ENCODE results near the gene CD79A. TPM values are rescaled to one million over a fixed set of nuclear protein-coding genes. Genes with fewer than 3 reads are reported as not detected.

CD79A gene
- total RNA-seq, 4 donors from 2014 or later, result 0.72 to 1.8 TPM; not detected in 2

DNA sequence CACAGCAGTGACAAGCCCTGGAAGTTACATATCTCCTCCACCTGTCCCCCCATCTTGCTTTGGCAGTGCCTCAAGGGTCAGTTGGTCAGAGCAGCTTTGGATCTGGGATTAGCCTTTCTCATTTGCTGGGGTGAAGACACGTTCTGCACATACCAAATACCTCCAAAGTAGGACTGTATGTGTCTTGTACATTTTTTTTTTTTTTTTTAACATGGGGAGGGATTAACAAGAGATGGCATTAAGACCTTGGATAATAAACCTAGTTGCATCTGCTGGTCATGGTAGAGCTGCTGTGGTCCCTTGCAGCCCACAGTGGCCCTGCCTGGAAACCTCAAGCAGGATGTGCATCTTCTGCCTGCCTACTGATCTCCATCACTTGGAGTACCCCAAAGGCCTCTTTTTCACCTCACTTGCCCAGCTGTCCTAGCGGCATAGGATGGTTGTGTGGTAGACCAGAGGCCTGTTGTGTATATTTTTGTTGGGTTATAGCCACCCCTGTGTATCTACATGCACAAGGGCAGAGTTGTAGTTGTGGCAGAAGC is 14.6 kb upstream of the CD79A start:
- TF ChIP-seq, protein P1, sequence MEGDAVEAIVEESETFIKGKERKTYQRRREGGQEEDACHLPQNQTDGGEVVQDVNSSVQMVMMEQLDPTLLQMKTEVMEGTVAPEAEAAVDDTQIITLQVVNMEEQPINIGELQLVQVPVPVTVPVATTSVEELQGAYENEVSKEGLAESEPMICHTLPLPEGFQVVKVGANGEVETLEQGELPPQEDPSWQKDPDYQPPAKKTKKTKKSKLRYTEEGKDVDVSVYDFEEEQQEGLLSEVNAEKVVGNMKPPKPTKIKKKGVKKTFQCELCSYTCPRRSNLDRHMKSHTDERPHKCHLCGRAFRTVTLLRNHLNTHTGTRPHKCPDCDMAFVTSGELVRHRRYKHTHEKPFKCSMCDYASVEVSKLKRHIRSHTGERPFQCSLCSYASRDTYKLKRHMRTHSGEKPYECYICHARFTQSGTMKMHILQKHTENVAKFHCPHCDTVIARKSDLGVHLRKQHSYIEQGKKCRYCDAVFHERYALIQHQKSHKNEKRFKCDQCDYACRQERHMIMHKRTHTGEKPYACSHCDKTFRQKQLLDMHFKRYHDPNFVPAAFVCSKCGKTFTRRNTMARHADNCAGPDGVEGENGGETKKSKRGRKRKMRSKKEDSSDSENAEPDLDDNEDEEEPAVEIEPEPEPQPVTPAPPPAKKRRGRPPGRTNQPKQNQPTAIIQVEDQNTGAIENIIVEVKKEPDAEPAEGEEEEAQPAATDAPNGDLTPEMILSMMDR (IDR thresholded peaks at IDR 0.05), result no peak
- ATAC-seq (ENCODE audit: low FRiP score) (no peak), DNase-seq (ENCODE audit: low spot score) (no peak)

DNA sequence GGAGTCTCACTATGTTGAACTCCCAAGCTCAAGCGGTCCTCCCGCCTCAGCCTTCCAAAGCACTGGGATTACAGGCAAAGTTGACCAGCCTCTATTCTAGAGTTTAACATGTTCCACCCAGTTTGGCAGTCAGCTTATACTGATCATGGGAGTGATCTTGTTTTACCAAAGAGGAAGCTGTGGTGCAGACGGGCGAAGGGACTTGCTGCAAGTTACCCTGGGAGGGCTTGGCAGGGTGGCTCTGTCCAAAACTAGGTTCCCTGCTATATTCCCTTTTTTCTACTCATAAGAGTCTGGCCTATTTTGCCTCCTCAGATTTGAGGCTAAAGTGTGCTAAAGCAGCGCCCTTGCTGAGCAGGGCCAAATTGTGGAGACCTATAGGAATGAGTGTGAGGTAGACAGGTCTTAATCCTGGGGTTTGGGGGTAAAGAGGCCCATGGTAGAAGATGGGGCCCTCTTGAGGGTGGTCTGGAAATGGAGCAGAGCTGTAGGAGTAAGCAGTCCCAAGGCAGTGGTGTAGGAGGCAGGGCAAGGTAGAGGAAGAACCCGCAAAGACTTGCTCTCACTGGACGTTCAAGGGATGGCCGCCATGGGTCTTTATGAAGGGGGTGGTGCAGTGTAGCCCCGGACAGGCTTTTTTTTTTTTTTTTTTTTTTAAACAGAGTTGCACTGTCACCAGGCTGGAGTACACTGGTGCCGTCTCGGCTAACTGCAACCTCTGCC is 13.7 kb upstream of the CD79A start:
- ATAC-seq (ENCODE audit: low FRiP score), result no peak
- no peak for DNase-seq (ENCODE audit: low spot score)
- TF ChIP-seq, protein P1 (IDR thresholded peaks at IDR 0.05), result no peak

DNA sequence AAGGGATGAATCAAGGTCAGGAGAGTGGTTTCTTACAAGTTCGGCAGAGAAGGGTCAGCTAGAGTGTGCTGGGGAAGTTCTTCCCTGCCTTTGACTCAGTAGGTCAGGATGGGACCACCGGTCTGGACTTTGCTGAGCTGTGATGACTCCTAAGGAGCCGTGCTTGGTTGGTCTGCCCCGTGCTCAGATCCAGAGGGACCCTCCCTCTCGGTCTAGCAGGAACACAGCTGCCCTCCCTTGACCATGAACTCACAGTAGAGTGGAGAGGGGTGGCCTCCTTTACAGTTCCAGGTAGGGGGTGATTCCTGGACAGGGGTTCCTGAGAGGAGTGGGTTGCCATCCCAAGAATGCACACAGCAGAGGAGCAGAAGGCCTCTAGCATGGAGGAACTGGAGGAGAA is 12.7 kb upstream of the CD79A start:
- DNase-seq (ENCODE audit: low spot score), result no peak
- no peak for ATAC-seq (ENCODE audit: low FRiP score)
- TF ChIP-seq, protein P1 (IDR thresholded peaks at IDR 0.05), result no peak

DNA sequence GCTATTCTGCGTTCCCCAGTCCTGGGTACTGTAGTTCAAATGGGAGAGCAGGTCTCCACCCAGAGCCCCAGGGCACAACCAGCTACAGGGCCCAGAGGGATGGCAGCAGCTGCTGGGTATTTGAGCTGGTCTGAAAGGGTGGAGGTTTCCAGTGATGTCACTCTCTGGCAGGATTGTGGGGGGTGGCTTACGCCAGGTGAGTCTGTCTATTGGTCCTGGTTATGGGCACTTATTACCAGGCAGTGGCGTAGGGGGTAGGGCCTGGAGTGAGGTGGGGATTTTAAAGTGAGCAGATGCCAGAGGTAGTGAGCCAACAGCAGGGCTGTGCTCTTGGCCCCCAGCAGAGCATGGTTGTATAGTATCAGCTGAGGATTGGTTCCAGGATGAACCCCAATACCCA is 10.8 kb upstream of the CD79A start:
- no peak for DNase-seq (ENCODE audit: low spot score)
- TF ChIP-seq, protein P1 (IDR thresholded peaks at IDR 0.05), result no peak
- no peak for ATAC-seq (ENCODE audit: low FRiP score)

DNA sequence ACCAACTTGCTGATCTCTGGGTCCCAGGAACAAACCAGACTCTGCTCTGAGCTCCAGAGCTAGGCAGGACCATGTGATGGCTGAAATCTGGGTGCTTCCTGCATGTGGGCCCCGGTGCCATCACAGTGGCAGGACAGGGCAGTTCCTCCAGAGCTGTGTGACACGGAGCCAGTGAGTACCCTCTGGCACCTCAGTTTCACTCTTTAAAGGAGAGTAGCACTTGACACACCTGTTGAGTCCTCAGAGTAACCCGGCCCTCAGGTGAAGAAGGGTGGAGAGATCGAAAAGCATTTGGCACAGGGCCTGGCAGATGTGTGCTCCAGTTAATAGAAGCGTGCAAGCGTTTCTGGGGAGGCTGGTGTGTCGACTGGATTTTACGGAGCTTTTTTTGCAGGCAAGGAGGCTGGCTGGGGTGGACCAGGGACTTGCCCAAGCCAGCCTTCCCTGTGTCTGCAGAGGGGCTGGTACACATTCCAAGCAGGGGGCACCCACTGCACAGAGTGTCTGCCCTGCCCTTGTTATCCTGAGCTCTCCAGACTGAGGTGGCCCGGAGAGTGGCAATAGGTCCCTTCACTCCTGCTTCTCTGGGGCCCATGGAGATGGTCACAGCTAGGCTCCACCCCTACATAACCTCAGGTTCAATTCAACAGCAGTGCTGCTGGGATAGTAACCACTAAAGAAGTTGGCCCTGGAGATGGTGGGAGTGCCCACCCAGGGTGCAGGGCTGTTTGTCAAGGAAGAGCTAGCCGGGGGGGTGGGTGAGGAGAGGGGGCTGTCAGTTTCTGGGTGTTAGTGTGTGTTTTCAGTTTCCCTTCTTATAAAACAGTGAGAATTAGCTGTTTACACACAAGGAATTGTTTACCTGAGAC is 8.7 kb upstream of the CD79A start:
- DNase-seq (ENCODE audit: low spot score) (no peak), ATAC-seq (ENCODE audit: low FRiP score) (no peak)
- TF ChIP-seq, protein P1 (IDR thresholded peaks at IDR 0.05), result no peak

DNA sequence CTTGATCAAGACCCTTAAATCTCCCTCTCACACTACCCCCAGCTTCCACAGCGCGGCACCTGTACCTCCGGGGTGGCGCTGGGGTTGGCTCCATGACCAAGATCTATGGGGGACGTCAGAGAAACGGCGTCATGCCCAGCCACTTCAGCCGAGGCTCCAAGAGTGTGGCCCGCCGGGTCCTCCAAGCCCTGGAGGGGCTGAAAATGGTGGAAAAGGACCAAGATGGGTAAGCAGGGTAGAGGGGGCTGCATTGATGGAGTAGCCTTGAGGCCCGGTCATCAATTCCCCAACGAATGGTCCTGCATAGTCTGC is 8.1 kb upstream of the CD79A start:
- TF ChIP-seq, protein P1 (IDR thresholded peaks at IDR 0.05), result no peak
- DNase-seq (ENCODE audit: low spot score), result no peak
- no peak for ATAC-seq (ENCODE audit: low FRiP score)
